Mucosa of descending colon (tissue), 3 donors: ENCODE measurements around the gene CTNNA3. TPM values are rescaled to one million over a fixed set of nuclear protein-coding genes. Genes with fewer than 3 reads are reported as not detected.

Source experiments
- ATAC-seq: fragments of 200-7000 bp; cut with Tn5 transposase; one replicate; pipeline ENCODE4 v1.9.1; 2020; ENCODE audit warnings: mild to moderate bottlenecking, moderate library complexity
- DNase-seq, 3 donors: peaks; one replicate each; pipeline ENCODE4 v3.0.0-alpha.2; 2020
- H3K36me3 ChIP-seq: fragments of 200-600 bp; one replicate; pipeline ENCODE4 v1.8.0; 2021; ENCODE audit warnings: low read depth, mild to moderate bottlenecking
- H3K4me1 ChIP-seq: fragments of 200-600 bp; one replicate; pipeline ENCODE4 v1.8.0; 2021; ENCODE audit warnings: low read depth, mild to moderate bottlenecking
- H3K4me3 ChIP-seq: fragments of 200-600 bp; one replicate; pipeline ENCODE4 v1.8.0; 2021; ENCODE audit warnings: mild to moderate bottlenecking
- H3K9me3 ChIP-seq: fragments of 200-600 bp; one replicate; pipeline ENCODE4 v1.8.0; 2021; ENCODE audit warnings: mild to moderate bottlenecking
- CTCF ChIP-seq: fragments of 200-600 bp; IDR thresholded peaks from one replicate; pipeline ENCODE4 v1.8.0; 2022; ENCODE audit warnings: antibody characterized with exemption, mild to moderate bottlenecking
- intact Hi-C, 2 donors: fragments of 100-400 bp; cut with DNase I in 1 of 2; cut with micrococcal nuclease in 1 of 2; formaldehyde crosslinking; loops; one replicate each; pipeline versions ENCODE4 v1.11.0 to v1.11.1; 2022; cut with DNase I, micrococcal nuclease
- total RNA-seq, 3 donors: library from RNA; stranded (reverse); fragmentation: NEBNext Ultra II Directional in 2 of 3; extraction: Animal tissue kit (Norgen Biotek cat#: 25700) in 2 of 3; gene quantifications; one replicate each; pipeline versions ENCODE4 v1.2.1 to v1.2.4, GENCODE V29; 2021 to 2023
- donor health status: DM: no; HTN: no; CAD: no; lungs with moderate emphysema.
- donor health status: DM: no; HTN: no; CAD: no.
- donor health status: DM: no; HTN: yes; CAD: no.

The CTNNA3 gene
- total RNA-seq, 3 donors from 2014 or later = 0.52 to 7.5 (median 0.70) TPM

DNA sequence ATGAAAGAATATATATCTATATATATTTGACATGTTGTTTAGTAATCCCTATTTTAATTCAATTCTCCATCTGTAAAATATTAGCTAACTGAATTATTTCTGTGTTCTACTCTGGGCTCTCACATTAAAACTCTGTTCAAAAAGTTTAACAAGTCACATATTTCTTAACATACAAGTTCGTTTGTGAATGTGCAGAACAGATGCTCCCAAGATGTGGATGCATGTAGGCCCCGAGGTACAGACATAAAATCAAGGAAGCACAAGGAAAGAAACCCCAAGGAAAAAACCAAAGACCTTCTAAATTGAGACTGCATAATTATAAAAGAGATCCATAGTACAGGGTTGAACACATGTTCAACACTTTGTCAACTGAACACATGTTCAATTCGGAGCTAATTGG, 595.0 kb downstream of the CTNNA3 start:
- Histone ChIP-seq H3K4me1 (no peaks in the 10 kb centered on the region), H3K4me3 (no peak overlapping the region), H3K9me3 (no peaks in the 10 kb centered on the region), H3K36me3 (no peaks in the 10 kb centered on the region)
- no peak for DNase-seq
- TF ChIP-seq CTCF = no peak
- ATAC-seq = no peak
- intact Hi-C loops = no loop called here

DNA sequence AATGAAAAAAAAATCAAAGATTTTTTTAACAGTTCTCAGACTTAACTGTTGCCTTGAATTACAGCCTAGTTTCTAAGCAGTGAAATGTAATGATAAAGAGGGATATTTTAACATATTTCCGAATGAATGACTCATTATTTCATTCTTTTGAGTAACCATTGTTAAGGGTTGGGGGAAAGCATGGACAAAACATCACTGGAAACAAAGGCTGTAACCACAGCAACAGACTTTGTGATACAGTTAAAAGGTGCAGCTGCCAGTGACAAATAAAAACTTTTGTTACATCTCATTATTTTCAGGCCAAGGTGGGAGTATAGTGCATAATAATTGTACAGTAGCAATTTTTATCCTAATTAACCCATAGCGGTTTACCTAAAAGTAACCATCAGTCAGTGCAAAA, 597.5 kb downstream of the CTNNA3 start:
- DNase-seq (no peak), ATAC-seq (no peak)
- Histone ChIP-seq H3K4me1 (no peaks in the 10 kb centered on the region), H3K4me3 (no peak overlapping the region), H3K9me3 (no peaks in the 10 kb centered on the region), H3K36me3 (no peaks in the 10 kb centered on the region)
- intact Hi-C loops = no loop called here
- TF ChIP-seq CTCF = no peak

- no peak overlapping the region for H3K4me3 ChIP-seq
- DNase-seq = no peak
- H3K36me3 ChIP-seq = no peaks in the 10 kb centered on the region
- H3K9me3 ChIP-seq = no peaks in the 10 kb centered on the region
- H3K4me1 ChIP-seq = no peaks in the 10 kb centered on the region
- no peak for TF ChIP-seq CTCF
- intact Hi-C loops = no loop called here
- ATAC-seq = no peak
These were observed 600.5 kb downstream of the CTNNA3 start for GRCh38 chr10:67095531-67095930.

DNA sequence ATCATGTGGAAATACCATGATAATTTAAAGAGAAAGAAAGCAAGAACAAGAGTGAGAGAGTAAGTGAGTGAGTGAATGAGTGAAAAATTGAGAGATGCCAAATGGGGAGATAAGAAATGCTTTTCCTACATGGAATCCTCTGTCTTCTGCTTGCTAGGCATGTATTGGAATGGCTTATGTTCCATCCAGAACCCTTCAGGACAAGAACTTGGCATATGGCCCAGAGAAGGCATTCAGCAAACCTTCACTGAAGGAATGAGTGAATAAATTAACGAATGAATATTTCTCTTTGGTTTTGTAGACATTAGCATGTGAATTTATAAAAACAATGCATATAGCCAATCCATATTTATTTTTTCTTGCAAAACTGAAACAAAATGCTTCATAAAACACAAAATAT, 608.0 kb downstream of the CTNNA3 start:
- intact Hi-C loops = no loop called here
- DNase-seq (no peak), ATAC-seq (no peak)
- no peaks in the 10 kb centered on the region for H3K36me3 ChIP-seq
- TF ChIP-seq CTCF = no peak
- H3K9me3 ChIP-seq = no peaks in the 10 kb centered on the region
- no peaks in the 10 kb centered on the region for H3K4me1 ChIP-seq
- H3K4me3 ChIP-seq = no peak overlapping the region

- no peak overlapping the region for H3K4me3 ChIP-seq
- no peak for DNase-seq
- intact Hi-C loops = no loop called here
- no peak for TF ChIP-seq CTCF
- H3K9me3 ChIP-seq = no peaks in the 10 kb centered on the region
- ATAC-seq = no peak
- H3K36me3 ChIP-seq = no peaks in the 10 kb centered on the region
- no peaks in the 10 kb centered on the region for H3K4me1 ChIP-seq
These were observed 608.9 kb downstream of the CTNNA3 start for GRCh38 chr10:67087135-67087425.

GRCh38 chr10:67086327-67087134, 609.5 kb downstream of the CTNNA3 start:
- no peaks in the 10 kb centered on the region for H3K9me3 ChIP-seq
- TF ChIP-seq CTCF = no peak
- ATAC-seq (no peak), DNase-seq (no peak)
- intact Hi-C loops = no loop called here
- H3K4me3 ChIP-seq = no peak overlapping the region
- H3K36me3 ChIP-seq = no peaks in the 10 kb centered on the region
- H3K4me1 ChIP-seq = no peaks in the 10 kb centered on the region
